GM12873 (cell line): ENCODE data around the gene FCN2.

Experiments
- TF ChIP-seq, protein P1 (sequence below): IDR thresholded peaks from 2 replicates; pipeline ENCODE4 v1.5.1; 2012; ENCODE audit warnings: low read depth, mild to moderate bottlenecking, moderate library complexity, low read length, control low read depth; ENCODE audit not compliant: insufficient read depth; ENCODE audit errors: missing control alignments

FCN2 gene

DNA sequence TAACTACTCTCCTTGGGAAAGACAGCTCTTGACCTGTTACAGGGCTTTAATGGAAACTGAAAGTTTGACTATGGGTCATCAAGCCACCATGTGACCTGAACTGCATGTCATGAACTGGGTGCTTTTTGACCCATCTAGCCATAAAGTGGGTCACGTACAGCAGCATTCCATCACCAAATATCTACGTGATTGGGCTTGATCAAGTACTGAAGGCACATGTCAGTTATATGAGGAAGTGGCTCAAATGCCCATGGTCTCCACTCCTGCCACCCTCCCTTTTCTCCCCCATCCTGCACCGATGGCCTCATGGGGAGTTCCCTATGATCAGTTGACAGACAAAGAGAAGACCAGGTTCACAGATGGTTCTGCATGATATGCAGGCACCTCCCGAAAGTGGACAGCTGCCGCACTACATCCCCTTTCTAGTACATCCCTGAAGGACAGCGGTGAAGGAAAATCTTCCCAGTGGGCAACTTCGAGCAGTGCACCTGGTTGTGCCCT lies 44.5 kb downstream of the FCN2 start:
- TF ChIP-seq, protein P1, sequence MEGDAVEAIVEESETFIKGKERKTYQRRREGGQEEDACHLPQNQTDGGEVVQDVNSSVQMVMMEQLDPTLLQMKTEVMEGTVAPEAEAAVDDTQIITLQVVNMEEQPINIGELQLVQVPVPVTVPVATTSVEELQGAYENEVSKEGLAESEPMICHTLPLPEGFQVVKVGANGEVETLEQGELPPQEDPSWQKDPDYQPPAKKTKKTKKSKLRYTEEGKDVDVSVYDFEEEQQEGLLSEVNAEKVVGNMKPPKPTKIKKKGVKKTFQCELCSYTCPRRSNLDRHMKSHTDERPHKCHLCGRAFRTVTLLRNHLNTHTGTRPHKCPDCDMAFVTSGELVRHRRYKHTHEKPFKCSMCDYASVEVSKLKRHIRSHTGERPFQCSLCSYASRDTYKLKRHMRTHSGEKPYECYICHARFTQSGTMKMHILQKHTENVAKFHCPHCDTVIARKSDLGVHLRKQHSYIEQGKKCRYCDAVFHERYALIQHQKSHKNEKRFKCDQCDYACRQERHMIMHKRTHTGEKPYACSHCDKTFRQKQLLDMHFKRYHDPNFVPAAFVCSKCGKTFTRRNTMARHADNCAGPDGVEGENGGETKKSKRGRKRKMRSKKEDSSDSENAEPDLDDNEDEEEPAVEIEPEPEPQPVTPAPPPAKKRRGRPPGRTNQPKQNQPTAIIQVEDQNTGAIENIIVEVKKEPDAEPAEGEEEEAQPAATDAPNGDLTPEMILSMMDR: no peak

DNA sequence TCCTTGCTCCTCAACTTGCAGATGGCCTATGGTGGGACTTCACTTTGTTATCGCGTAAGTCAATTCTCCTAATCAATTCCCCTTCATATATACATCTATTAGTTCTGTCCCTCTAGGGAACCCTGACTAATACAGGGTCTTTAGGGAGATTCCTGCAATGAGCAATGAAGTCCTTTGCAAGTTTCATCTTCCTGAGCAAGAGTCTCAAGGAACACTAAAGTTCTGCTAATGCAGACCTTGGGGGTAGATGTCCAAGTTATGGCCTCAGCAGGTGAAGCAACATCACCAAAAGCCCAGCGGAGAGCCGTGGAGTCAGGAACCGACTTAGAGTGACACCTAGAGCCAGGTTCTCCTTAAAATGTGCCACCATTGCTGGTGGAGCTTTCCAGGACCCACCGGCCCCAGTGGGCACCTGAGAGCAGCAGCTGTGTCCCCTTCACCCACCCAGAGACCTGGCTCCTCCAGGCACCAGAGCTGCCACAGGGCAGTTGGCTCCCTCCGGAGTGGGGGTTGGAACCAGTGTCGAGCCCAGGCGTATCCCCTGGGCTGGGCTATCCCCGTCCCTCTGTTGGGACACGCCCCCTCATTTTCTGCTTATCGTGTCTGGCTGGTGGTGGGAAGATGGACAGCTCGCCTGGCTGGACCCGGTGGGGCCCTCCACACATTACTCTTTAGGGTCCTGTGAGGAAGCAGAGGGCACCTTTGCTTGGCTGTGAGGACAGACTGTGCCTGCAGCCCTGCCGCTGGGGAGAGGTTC lies 48.0 kb downstream of the FCN2 start:
- TF ChIP-seq, protein P1: no peak

DNA sequence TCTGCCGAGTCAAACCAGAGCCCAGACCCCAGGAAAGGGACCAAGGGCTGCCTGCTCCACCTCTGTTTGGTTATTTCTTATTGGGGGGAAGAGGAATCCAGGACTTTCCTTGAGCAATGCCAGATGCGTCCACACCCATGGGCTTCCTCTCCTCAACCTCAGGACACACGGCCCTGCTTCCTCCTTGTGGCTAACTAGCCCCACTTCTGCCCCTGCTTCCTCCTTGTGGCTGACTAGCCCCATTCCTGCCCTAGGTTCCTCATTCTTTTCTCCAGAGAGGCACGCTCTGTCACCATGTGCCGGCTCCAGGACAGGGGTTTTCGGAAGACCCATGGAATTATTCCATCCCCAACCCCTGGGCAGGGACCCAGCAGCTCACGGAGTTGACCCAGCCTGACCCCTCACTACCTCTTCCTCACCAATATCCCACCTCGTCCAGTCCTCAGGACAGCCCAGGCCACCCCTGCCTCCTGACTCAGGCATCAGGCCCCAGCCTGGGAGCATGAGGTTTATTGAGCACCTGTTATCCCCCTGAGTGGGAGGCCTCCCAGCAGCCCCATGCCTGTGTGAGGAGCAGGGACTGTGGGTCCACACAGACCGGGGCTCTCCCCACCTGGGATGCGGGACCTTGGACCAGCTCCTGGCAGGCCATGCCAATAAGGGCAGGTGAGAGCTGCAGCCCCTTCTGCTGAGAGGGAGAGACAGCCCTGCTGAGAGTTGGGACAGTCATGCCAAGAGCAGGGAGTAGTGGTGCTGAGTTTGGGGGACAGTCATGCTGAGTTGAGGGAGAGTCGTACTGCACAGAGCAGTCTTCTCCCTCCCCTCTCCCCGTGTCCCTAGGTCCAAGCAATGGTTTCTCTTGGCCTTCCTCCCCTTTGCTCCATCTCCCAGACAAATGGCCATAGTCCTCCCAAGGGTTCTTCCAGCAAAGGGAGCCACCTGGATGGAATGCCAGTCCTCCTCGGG lies 48.9 kb downstream of the FCN2 start:
- TF ChIP-seq, protein P1: no peak

DNA sequence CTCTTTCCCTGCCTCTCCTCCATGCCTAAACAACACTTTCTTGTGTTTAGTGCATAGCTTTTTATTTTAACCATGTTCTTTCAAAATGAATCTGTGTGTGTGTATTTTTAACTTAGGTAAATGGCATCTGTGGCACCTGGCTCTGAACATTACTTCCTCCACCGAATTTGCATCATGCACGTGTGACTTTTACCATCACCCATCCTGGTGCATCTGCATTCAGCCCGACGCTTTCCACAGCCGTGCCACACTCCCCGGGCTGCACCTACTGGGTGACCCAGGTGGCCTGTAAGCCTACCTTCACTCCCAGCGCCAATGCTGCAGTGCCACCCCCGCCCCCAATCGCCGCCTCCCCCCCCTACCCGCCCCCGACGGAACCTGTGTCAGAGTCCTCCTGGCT lies 49.8 kb downstream of the FCN2 start:
- TF ChIP-seq, protein P1: no peak

DNA sequence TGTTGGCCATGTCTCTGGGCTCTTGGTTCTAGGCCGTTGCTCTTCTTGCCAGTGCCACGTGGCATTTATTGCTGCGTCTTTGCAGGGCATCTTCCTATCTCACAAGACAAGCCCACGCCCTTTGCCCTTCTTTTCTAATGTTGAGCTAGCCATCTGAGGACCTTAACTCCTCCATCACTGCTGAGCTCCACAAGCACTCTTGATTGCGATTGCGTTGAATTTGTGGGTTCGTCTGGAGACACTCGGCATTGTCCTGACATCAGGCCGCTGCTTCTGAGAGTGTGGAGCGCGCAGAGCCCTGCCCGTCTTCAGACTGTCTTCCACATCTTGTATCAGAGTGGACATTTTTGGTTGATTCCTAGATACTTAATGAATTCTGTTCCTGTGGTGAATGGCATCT lies 51.6 kb downstream of the FCN2 start:
- TF ChIP-seq, protein P1: no peak

DNA sequence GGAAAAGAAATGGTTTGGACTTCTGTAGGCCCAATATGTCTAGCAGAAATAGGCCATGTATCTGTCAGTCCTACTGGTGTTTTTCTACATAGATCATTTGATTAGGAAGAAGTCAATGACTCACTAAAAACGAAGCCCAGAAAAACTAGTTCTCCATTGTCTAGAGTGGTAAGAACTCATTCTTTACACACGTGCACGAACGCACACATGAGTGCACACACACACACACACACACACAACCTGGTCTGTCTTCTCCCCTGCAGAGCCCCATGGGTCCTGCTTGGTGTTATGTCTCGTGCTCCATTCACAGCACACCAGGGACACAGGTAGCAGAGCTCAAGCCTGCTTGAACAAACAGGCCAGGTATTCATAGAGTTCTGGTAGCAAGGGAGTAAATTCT lies 52.0 kb downstream of the FCN2 start:
- TF ChIP-seq, protein P1: no peak
